ENCODE results near the gene ADAM10.
A peak's percentile ranks its signal among the peaks of the same experiment; 100 is the strongest.

ADAM10 gene

DNA sequence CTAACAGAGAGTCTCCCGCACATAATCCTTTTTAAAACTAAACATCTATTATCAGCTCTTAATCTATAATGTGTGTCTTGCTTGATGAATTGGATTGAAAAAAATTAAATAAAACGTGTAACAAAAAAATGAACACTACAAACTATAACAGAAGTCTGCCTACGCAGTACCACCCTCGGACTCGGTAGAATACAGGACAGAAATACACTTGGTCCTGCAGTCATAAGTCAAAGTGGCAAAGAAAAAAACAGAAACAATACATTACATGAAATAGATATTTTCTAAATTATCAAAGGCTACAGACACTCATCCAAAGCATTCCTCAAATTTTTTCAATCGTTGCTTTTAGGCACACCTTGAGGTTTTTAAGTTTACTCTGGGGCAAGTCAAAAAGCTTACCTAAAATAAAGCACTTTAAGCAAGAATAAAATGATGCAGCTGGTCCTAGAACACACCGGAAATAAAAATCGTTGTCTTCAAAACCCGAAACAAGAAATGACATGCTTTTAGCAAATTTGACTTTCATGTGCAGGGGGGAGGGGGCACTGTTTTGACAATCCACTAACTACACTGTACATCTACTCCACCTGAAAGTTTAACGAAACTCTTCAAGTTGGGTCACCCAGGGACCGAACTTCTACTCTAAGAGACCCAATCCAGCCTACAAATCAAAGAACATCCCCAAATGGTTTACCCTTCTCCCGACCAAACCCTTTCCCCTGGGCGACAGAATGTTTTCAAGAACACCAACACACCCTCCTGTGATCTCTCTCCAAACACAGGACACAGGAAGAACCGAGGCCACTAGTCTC, 1.3 kb downstream of the ADAM10 start:
- DNase-seq (ENCODE audit: low read depth) = peak; percentile 70
- peak overlapping the region; percentile 90 for H3K4me3 ChIP-seq (ENCODE audit: low read depth, low read length)
- TF ChIP-seq, protein P1, sequence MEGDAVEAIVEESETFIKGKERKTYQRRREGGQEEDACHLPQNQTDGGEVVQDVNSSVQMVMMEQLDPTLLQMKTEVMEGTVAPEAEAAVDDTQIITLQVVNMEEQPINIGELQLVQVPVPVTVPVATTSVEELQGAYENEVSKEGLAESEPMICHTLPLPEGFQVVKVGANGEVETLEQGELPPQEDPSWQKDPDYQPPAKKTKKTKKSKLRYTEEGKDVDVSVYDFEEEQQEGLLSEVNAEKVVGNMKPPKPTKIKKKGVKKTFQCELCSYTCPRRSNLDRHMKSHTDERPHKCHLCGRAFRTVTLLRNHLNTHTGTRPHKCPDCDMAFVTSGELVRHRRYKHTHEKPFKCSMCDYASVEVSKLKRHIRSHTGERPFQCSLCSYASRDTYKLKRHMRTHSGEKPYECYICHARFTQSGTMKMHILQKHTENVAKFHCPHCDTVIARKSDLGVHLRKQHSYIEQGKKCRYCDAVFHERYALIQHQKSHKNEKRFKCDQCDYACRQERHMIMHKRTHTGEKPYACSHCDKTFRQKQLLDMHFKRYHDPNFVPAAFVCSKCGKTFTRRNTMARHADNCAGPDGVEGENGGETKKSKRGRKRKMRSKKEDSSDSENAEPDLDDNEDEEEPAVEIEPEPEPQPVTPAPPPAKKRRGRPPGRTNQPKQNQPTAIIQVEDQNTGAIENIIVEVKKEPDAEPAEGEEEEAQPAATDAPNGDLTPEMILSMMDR (IDR thresholded peaks at IDR 0.05; ENCODE audit: insufficient read depth, low read depth, low read length, missing control alignments) = no peak

DNA sequence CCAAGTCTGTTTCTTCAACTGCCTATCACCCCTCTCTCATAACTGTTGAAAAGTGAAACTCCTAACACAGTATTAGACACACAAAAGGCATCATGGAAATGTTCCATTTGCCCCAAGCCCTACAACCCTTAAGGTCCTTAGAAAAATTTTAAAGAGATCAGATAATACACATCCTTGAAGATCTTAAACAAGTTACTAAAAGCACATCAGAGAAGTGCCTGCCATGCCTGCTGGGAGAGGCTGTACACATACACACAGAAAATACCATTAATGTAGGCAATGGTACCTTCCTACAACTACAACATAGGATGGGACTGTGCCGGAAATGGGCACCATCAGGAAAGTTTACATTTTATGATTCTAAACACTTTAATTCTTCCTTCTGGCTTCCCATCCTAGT, 3.3 kb downstream of the ADAM10 start:
- no peak overlapping the region for H3K4me3 ChIP-seq (ENCODE audit: low read depth, low read length)
- no peak for DNase-seq (ENCODE audit: low read depth)
- TF ChIP-seq, protein P1 (IDR thresholded peaks at IDR 0.05; ENCODE audit: insufficient read depth, low read depth, low read length, missing control alignments) = no peak

DNA sequence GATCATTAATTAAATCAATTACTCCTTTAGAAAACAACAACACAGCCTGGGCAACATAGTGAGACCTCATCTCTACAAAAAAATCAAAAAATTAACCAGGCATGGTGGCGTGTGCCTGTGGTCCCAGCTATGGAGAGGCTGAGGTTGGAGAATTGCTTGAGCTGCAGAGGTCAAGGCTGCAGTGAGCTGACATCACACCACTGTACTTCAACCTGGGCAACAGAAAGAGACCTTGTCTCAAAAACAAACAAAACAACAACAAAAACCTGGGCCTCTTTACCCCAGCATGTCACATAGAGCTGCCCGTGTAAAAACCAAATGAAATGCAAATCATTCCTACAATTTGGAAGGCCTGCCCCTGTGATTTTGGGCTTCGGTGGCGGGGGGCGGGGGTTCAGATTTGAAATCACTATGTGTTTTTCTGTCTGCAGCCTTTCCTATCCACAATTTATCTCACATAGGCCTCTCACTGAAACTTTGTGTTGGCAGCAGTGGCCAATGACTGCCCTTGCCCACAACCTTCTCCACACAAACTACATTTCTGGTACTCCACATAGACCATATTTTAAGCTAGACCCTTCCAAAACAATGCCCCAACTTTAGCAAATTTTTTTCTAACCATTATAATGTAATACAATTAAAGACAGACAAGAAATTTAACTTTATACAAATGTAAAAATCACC, 6.5 kb downstream of the ADAM10 start:
- TF ChIP-seq, protein P1 (IDR thresholded peaks at IDR 0.05; ENCODE audit: insufficient read depth, low read depth, low read length, missing control alignments) = no peak
- no peak for DNase-seq (ENCODE audit: low read depth)
- no peak overlapping the region for H3K4me3 ChIP-seq (ENCODE audit: low read depth, low read length)

DNA sequence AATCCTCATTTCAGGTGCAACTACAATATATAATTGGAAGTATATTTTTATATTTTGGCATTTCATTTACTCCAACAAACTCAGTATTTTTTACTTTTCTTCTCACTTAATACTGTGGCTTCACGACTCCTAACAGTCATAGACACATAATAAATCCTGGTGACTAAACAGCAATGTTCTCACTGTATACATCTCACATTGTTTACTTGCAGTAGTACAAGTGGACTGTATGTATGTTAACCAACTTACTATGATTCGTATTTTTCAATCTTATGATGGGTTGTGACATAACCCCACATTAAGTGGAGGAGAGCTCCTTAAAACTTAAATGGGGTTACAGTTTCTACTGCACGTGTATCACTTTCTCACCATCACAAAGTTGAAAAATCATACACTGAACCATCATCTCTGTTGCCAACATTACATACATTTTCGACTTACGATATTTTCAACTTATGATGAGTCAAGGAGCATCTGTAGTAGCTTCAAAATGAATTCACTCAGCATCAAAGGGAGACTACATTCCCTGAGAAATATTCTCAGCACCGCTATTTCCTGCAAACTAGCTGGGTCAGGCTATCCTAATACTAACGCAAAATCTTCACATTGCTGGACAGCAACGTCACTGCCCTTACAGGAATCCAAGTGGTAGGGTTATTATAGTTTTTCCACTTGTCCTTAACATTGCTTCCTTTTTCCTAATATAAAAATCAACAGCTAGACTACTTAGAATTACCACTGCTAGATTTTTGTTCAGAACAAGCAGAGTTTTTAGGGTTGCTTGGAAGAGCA, 7.3 kb downstream of the ADAM10 start:
- TF ChIP-seq, protein P1 (IDR thresholded peaks at IDR 0.05; ENCODE audit: insufficient read depth, low read depth, low read length, missing control alignments) = no peak
- no peak overlapping the region for H3K4me3 ChIP-seq (ENCODE audit: low read depth, low read length)
- DNase-seq (ENCODE audit: low read depth) = no peak

DNA sequence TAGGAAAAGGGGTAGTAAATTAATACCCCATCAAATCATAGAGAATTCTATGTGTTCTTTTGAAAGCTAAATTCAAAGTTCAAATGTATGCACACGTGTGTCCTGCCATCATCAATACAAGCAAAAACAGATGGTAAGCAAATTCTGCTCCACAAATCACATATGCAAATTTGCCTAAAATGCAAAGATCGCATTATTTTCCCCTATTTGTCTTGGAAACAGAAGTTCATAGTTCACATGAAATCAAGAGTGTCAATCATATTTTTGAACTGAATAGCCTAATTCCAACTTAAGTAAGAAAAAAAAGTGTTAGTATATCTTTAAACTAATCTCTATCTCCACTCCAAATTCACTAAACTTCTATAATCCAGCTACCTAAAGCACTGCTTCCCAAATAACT, 8.5 kb downstream of the ADAM10 start:
- TF ChIP-seq, protein P1 (IDR thresholded peaks at IDR 0.05; ENCODE audit: insufficient read depth, low read depth, low read length, missing control alignments) = no peak
- DNase-seq (ENCODE audit: low read depth) = no peak
- H3K4me3 ChIP-seq (ENCODE audit: low read depth, low read length) = no peak overlapping the region

DNA sequence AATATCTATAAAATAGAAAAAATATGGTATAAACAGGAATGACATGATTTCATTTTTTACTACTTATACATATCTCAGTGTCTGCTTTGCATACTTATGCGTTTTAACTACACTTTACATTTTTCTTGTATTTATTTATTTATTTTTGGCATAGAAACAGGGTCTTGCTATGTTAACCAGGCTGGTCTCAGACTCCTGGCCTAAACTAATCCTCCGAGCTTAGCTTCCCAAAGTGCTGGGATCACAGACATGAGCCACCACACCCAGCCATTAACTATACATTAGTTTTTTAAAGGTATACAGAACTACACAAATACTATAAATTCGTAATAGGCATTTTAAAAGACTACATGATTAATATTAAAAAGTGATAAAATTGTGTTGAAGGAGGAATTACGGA, 9.1 kb downstream of the ADAM10 start:
- no peak for DNase-seq (ENCODE audit: low read depth)
- TF ChIP-seq, protein P1 (IDR thresholded peaks at IDR 0.05; ENCODE audit: insufficient read depth, low read depth, low read length, missing control alignments) = no peak
- H3K4me3 ChIP-seq (ENCODE audit: low read depth, low read length) = no peak overlapping the region
